Renal cortical epithelial cell (primary cell): Measurements from ENCODE around the gene FKBP11. TPM values are rescaled to one million over a fixed set of nuclear protein-coding genes. Genes with fewer than 3 reads are reported as not detected.

Experiments
- total RNA-seq: library from RNA; depleted of rRNA; stranded (reverse); fragments of >200 nt; gene quantifications from 2 replicates; pipeline ENCODE4 v1.2.3, GENCODE V29; 2014

FKBP11 gene
- total RNA-seq, 1 donor from 2014 or later = 6.4 TPM

Other genes starting within 250 kb of the FKBP11 start
- gene KANSL2, start 243.3 kb downstream of the FKBP11 start, total RNA-seq = 61.7 and 69.8 TPM in 2 replicates
- gene CCNT1, start 208.8 kb downstream of the FKBP11 start, total RNA-seq = 22.6 and 36.4 TPM in 2 replicates
- gene ADCY6, start 136.4 kb downstream of the FKBP11 start, total RNA-seq = 23.1 and 83.9 TPM in 2 replicates
- gene CACNB3, start 107.0 kb downstream of the FKBP11 start, total RNA-seq = 20.7 and 31.1 TPM in 2 replicates
- 84.7 and 121 TPM in 2 replicates for gene DDX23, start 73.3 kb downstream of the FKBP11 start, total RNA-seq
- 0.40 and 17.4 TPM in 2 replicates for gene RND1, start 59.6 kb downstream of the FKBP11 start, total RNA-seq
- 50.7 and 95.9 TPM in 2 replicates for gene ARF3, start 32.0 kb upstream of the FKBP11 start, total RNA-seq
- gene WNT10B, start 46.2 kb upstream of the FKBP11 start, total RNA-seq = 0.35 and 0.60 TPM in 2 replicates
- not detected in 2 replicates for gene WNT1, start 52.8 kb upstream of the FKBP11 start, total RNA-seq
- gene DDN, start 73.9 kb upstream of the FKBP11 start, total RNA-seq = 0.05 TPM in 1 of 2 replicates, not detected in the other
- gene PRKAG1, start 93.3 kb upstream of the FKBP11 start, total RNA-seq = 63.0 and 86.1 TPM in 2 replicates
- 13.0 and 110 TPM in 2 replicates for gene KMT2D, start 135.3 kb upstream of the FKBP11 start, total RNA-seq
- 0.10 and 1.7 TPM in 2 replicates for gene RHEBL1, start 144.5 kb upstream of the FKBP11 start, total RNA-seq
- gene DHH, start 169.3 kb upstream of the FKBP11 start, total RNA-seq = 0.05 TPM in 1 of 2 replicates, not detected in the other
- 33.3 and 34.3 TPM in 2 replicates for gene LMBR1L, start 185.4 kb upstream of the FKBP11 start, total RNA-seq
- gene TUBA1B, start 205.9 kb upstream of the FKBP11 start, total RNA-seq = 420 and 2,146 TPM in 2 replicates